MM.1S (cell line): ENCODE data around the gene PRR36.
"Not testable (repeated sequence)": the region's sequence is repeated elsewhere in the genome, so short reads cannot be mapped to it uniquely, and the experiment has no call there.

Experiments used
- DNase-seq: peaks from one replicate; pipeline ENCODE4 v3.0.0-alpha.2; 2015
- H2AFZ ChIP-seq: fragments of 300-600 bp; sonication (generic); 2 replicates; pipeline ENCODE4 v1.6.0; 2016; ENCODE audit warnings: antibody characterized with exemption, low read length
- H3F3A ChIP-seq: fragments of 300-600 bp; sonication (generic); 2 replicates; pipeline ENCODE4 v1.6.1; 2016; ENCODE audit warnings: mild to moderate bottlenecking, antibody characterized with exemption, low read length, moderate library complexity, mixed read lengths; ENCODE audit not compliant: insufficient read depth
- H3K27ac ChIP-seq: fragments of 300-600 bp; sonication (generic); 2 replicates; pipeline ENCODE4 v1.5.1; 2016; ENCODE audit warnings: mild to moderate bottlenecking, low read length
- H3K27me3 ChIP-seq: fragments of 300-600 bp; sonication (generic); replicated peaks from 2 replicates; pipeline ENCODE4 v1.6.0; 2016; ENCODE audit warnings: low read length; ENCODE audit not compliant: insufficient read depth
- H3K36me3 ChIP-seq: fragments of 300-600 bp; sonication (generic); replicated peaks from 2 replicates; pipeline ENCODE4 v1.6.1; 2016; ENCODE audit warnings: mild to moderate bottlenecking, low read length, mixed read lengths; ENCODE audit not compliant: insufficient read depth
- H3K4me1 ChIP-seq: fragments of 300-600 bp; sonication (generic); 2 replicates; pipeline ENCODE4 v1.6.1; 2016; ENCODE audit warnings: low read length, mixed read lengths
- H3K4me2 ChIP-seq: fragments of 300-600 bp; sonication (generic); 2 replicates; pipeline ENCODE4 v1.6.0; 2016; ENCODE audit warnings: low read depth, low read length
- H3K4me3 ChIP-seq: fragments of 300-600 bp; sonication (generic); 2 replicates; pipeline ENCODE4 v1.5.1; 2016; ENCODE audit warnings: low read length, mixed read lengths
- H3K79me2 ChIP-seq: fragments of 300-600 bp; sonication (generic); 2 replicates; pipeline ENCODE4 v1.6.1; 2016; ENCODE audit warnings: mixed run types, low read length, mixed read lengths
- H3K9ac ChIP-seq: fragments of 300-600 bp; sonication (generic); 2 replicates; pipeline ENCODE4 v1.6.1; 2016; ENCODE audit warnings: low read length, mixed read lengths
- H3K9me2 ChIP-seq: fragments of 300-600 bp; sonication (generic); replicated peaks from 2 replicates; pipeline ENCODE4 v1.6.1; 2016; ENCODE audit warnings: mild to moderate bottlenecking, low read length, mixed read lengths; ENCODE audit not compliant: insufficient read depth
- H3K9me3 ChIP-seq: fragments of 300-600 bp; sonication (generic); replicated peaks from 2 replicates; pipeline ENCODE4 v1.6.1; 2016; ENCODE audit warnings: mild to moderate bottlenecking, low read length, mixed read lengths; ENCODE audit not compliant: insufficient read depth
- H4K20me1 ChIP-seq: fragments of 300-600 bp; sonication (generic); 2 replicates; pipeline ENCODE4 v1.6.1; 2016; ENCODE audit warnings: mild to moderate bottlenecking, low read length, moderate library complexity, mixed read lengths; ENCODE audit not compliant: insufficient read depth
- CTCF ChIP-seq: fragments of 300-600 bp; sonication (generic); IDR thresholded peaks from 2 replicates; pipeline ENCODE4 v1.5.1; 2016; ENCODE audit warnings: antibody characterized with exemption, low read length, mixed read lengths
- EZH2 ChIP-seq: fragments of 300-600 bp; sonication (generic); optimal IDR thresholded peaks from 2 replicates; pipeline ENCODE3; 2017; ENCODE audit warnings: low read depth, mild to moderate bottlenecking, antibody characterized with exemption, low read length, mixed read lengths
- EZH2phosphoT487 ChIP-seq: fragments of 300-600 bp; sonication (generic); IDR thresholded peaks from 2 replicates; pipeline ENCODE4 v1.6.1; 2018; ENCODE audit warnings: antibody characterized with exemption, low read length

The PRR36 gene

GRCh38 chr19:7859831-7860713, 14.1 kb downstream of the PRR36 start:
- H3K9ac ChIP-seq, result no peak overlapping the region
- H3F3A ChIP-seq, result no peaks in the 10 kb centered on the region
- H3K9me2 ChIP-seq, result no peaks in the 10 kb centered on the region
- peaks cover 5% of the 10 kb centered on the region for H3K4me1 ChIP-seq
- no peaks in the 10 kb centered on the region for H3K9me3 ChIP-seq
- no peak overlapping the region for H2AFZ ChIP-seq
- peaks cover 42% of the 10 kb centered on the region for H3K27me3 ChIP-seq
- H3K4me2 ChIP-seq, result no peak overlapping the region
- no peak overlapping the region for H3K27ac ChIP-seq
- H4K20me1 ChIP-seq, result no peaks in the 10 kb centered on the region
- DNase-seq, result no peak
- no peak overlapping the region for H3K4me3 ChIP-seq
- TF ChIP-seq EZH2phosphoT487 (no peak), EZH2 (no peak), CTCF (no peak)
- no peaks in the 10 kb centered on the region for H3K36me3 ChIP-seq
- no peaks in the 10 kb centered on the region for H3K79me2 ChIP-seq

- not testable (repeated sequence) for H3K4me2 ChIP-seq, H3F3A ChIP-seq, H3K36me3 ChIP-seq, H3K4me1 ChIP-seq, H3K27ac ChIP-seq, H3K4me3 ChIP-seq, H3K9me2 ChIP-seq, DNase-seq, H3K9me3 ChIP-seq, H2AFZ ChIP-seq, H4K20me1 ChIP-seq, H3K9ac ChIP-seq, H3K79me2 ChIP-seq
- H3K27me3 ChIP-seq, result peaks cover 42% of the 10 kb centered on the region
Observed at GRCh38 chr19:7859087-7859486, 15.1 kb downstream of the PRR36 start.

- Histone ChIP-seq H3K4me2 (no peak overlapping the region), H3K9me2 (no peaks in the 10 kb centered on the region), H3K4me3 (no peak overlapping the region), H3K9me3 (no peaks in the 10 kb centered on the region), H3K36me3 (no peaks in the 10 kb centered on the region), H3F3A (no peaks in the 10 kb centered on the region), H3K4me1 (0 out of 2 replicates have a peak, but pooled peaks cover 3% of the 10 kb centered on the region), H3K9ac (no peak overlapping the region), H4K20me1 (no peaks in the 10 kb centered on the region), H2AFZ (no peak overlapping the region), H3K27me3 (peaks cover 34% of the 10 kb centered on the region), H3K79me2 (no peaks in the 10 kb centered on the region), H3K27ac (no peak overlapping the region)
- no peak for DNase-seq
- no peak for TF ChIP-seq EZH2
- TF ChIP-seq CTCF, result no peak
- TF ChIP-seq EZH2phosphoT487, result no peak
Observed at GRCh38 chr19:7858109-7858770, 15.9 kb downstream of the PRR36 start.

GRCh38 chr19:7857727-7858108, 16.5 kb downstream of the PRR36 start:
- Histone ChIP-seq H3F3A (no peaks in the 10 kb centered on the region), H3K4me1 (0 out of 2 replicates have a peak, but pooled peaks cover 3% of the 10 kb centered on the region), H3K9ac (no peak overlapping the region)

More at GRCh38 chr19:7857727-7858108, 16.5 kb downstream of the PRR36 start:
- H3K9me2 ChIP-seq, result no peaks in the 10 kb centered on the region
- no peak overlapping the region for H2AFZ ChIP-seq
- no peak for DNase-seq
- H3K79me2 ChIP-seq, result no peaks in the 10 kb centered on the region
- H3K27ac ChIP-seq, result no peak overlapping the region
- H3K36me3 ChIP-seq, result no peaks in the 10 kb centered on the region
- peaks cover 34% of the 10 kb centered on the region for H3K27me3 ChIP-seq
- no peak overlapping the region for H3K4me2 ChIP-seq
- no peaks in the 10 kb centered on the region for H4K20me1 ChIP-seq
- no peak overlapping the region for H3K4me3 ChIP-seq
- TF ChIP-seq CTCF, result no peak
- TF ChIP-seq EZH2phosphoT487, result no peak
- no peak for TF ChIP-seq EZH2
- H3K9me3 ChIP-seq, result no peaks in the 10 kb centered on the region
